SK-N-SH treated with all-trans-retinoic acid at 6 μM for 48 hours (cell line): ENCODE measurements around the gene PRRC2B.

Experiments used
- ATAC-seq: fragments of 200-7000 bp; cut with Tn5 transposase; 3 replicates; pipeline ENCODE4 v1.9.1; 2020; ENCODE audit warnings: mild to moderate bottlenecking, moderate library complexity
- ARNTL ChIP-seq: fragments of 450-650 bp; formaldehyde crosslinking; IDR thresholded peaks from 2 replicates; pipeline ENCODE4 v1.5.0; 2020; ENCODE audit warnings: low read depth, mild to moderate bottlenecking, moderate library complexity, borderline replicate concordance
- BACH2 ChIP-seq: fragments of 250-450 bp; sonication (Bioruptor Pico); IDR thresholded peaks from 2 replicates; pipeline ENCODE4 v1.9.0; 2021; ENCODE audit warnings: mild to moderate bottlenecking, borderline replicate concordance
- CREB5 ChIP-seq: fragments of 250-450 bp; sonication (Bioruptor Pico); IDR thresholded peaks from 2 replicates; pipeline ENCODE4 v1.5.1; 2020; ENCODE audit warnings: low read depth, mild to moderate bottlenecking, moderate library complexity
- CSDC2 ChIP-seq: fragments of 250-450 bp; sonication (Bioruptor Pico); IDR thresholded peaks from 2 replicates; pipeline ENCODE4 v1.5.0; 2020; ENCODE audit warnings: mild to moderate bottlenecking, moderate library complexity
- CSRNP3 ChIP-seq: fragments of 250-450 bp; sonication (Bioruptor Pico); IDR thresholded peaks from 2 replicates; pipeline ENCODE4 v1.5.1; 2021; ENCODE audit warnings: mild to moderate bottlenecking, moderate library complexity
- ESRRG ChIP-seq: fragments of 250-450 bp; sonication (Bioruptor Pico); IDR thresholded peaks from 2 replicates; pipeline ENCODE4 v1.6.1; 2021; ENCODE audit warnings: mild to moderate bottlenecking
- GLIS3 ChIP-seq: fragments of 250-450 bp; sonication (Bioruptor Pico); IDR thresholded peaks from 2 replicates; pipeline ENCODE4 v1.5.0; 2020; ENCODE audit warnings: mild to moderate bottlenecking, moderate library complexity
- ISL1 ChIP-seq: fragments of 250-450 bp; sonication (Bioruptor Pico); IDR thresholded peaks from 2 replicates; pipeline ENCODE4 v2.1.2; 2022; ENCODE audit warnings: mild to moderate bottlenecking, moderate library complexity
- OSR1 ChIP-seq: fragments of 250-450 bp; sonication (Bioruptor Pico); IDR thresholded peaks from 2 replicates; pipeline ENCODE4 v1.8.0; 2022; ENCODE audit warnings: moderate library complexity, mild to moderate bottlenecking, inconsistent platforms
- POU6F1 ChIP-seq: fragments of 250-450 bp; sonication (Bioruptor Pico); IDR thresholded peaks from 2 replicates; pipeline ENCODE4 v1.8.0; 2021; ENCODE audit warnings: low read depth, mild to moderate bottlenecking, moderate library complexity, borderline replicate concordance
- PPARA ChIP-seq: fragments of 250-450 bp; sonication (Bioruptor Pico); IDR thresholded peaks from 2 replicates; pipeline ENCODE4 v1.5.0; 2020; ENCODE audit warnings: mild to moderate bottlenecking, borderline replicate concordance
- RARB ChIP-seq: fragments of 250-450 bp; sonication (Bioruptor Pico); IDR thresholded peaks from 2 replicates; pipeline ENCODE4 v1.8.0; 2021; ENCODE audit warnings: mild to moderate bottlenecking, moderate library complexity
- TCF4 ChIP-seq: fragments of 250-450 bp; sonication (Bioruptor Pico); IDR thresholded peaks from 2 replicates; pipeline ENCODE4 v1.8.0; 2021; ENCODE audit warnings: mild to moderate bottlenecking, moderate library complexity, borderline replicate concordance
- TSHZ2 ChIP-seq: fragments of 250-450 bp; sonication (Bioruptor Pico); IDR thresholded peaks from 2 replicates; pipeline ENCODE4 v1.5.0; 2020; ENCODE audit warnings: mild to moderate bottlenecking, moderate library complexity
- ZC3H10 ChIP-seq: fragments of 250-450 bp; sonication (Bioruptor Pico); IDR thresholded peaks from 2 replicates; pipeline ENCODE4 v1.5.1; 2021; ENCODE audit warnings: mild to moderate bottlenecking, moderate library complexity
- ZFP3 ChIP-seq: fragments of 250-450 bp; sonication (Bioruptor Pico); IDR thresholded peaks from 2 replicates; pipeline ENCODE4 v1.5.0; 2020; ENCODE audit warnings: mild to moderate bottlenecking, moderate library complexity
- ZFP30 ChIP-seq: fragments of 450-650 bp; formaldehyde crosslinking; IDR thresholded peaks from 2 replicates; pipeline ENCODE4 v1.5.0; 2022; ENCODE audit warnings: mild to moderate bottlenecking, moderate library complexity
- ZNF565 ChIP-seq: fragments of 450-650 bp; formaldehyde crosslinking; conservative IDR thresholded peaks from 2 replicates; pipeline ENCODE4 v1.5.0; 2020; ENCODE audit warnings: low read depth, mild to moderate bottlenecking, moderate library complexity
- ZNF70 ChIP-seq: fragments of 450-650 bp; formaldehyde crosslinking; IDR thresholded peaks from 2 replicates; pipeline ENCODE4 v1.5.0; 2020; ENCODE audit warnings: mild to moderate bottlenecking, moderate library complexity
- ZNF8 ChIP-seq: fragments of 450-650 bp; formaldehyde crosslinking; IDR thresholded peaks from 2 replicates; pipeline ENCODE4 v1.5.0; 2020; ENCODE audit warnings: mild to moderate bottlenecking, moderate library complexity

Gene PRRC2B

DNA sequence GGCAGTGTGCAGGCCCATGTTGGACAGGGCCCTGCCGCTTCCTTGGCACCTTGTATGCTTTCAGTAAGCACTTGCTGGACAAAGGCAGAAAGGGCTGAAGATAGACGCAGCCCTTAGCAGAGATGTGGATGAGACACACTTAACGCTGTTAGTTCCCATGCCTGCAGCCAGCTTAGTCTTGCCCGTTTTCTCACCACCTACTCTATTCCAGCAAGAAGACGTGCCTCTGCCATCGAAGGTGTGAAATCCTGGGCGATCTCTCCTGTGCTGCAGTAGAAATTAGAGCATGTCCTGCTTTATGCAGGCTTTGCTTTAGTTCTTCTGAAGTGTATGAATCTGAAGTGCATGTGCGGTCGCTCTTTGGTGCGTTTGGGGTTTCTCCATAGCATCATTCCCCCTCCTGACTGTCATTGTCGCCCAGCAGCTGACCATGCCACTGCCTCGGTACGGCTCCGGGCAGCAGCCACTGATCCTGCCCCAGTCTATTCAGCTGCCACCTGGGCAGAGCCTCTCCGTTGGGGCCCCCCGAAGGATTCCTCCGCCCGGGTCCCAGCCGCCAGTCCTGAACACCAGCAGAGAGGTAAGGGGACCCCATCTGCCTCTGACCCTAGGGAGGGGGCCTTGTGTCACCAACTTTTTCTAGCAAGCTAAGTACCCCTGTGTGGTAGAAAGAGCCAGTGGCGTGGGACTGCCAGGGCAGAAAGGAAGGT lies 97.3 kb downstream of the PRRC2B start:
- TF ChIP-seq ARNTL (CRISPR knock-in tag), result no peak
- no peak for TF ChIP-seq ZC3H10
- TF ChIP-seq ISL1 (CRISPR knock-in tag), result no peak
- no peak for TF ChIP-seq ZNF70 (CRISPR knock-in tag)
- no peak for TF ChIP-seq ESRRG
- TF ChIP-seq ZNF565, result no peak
- TF ChIP-seq CSRNP3 (CRISPR knock-in tag), result no peak
- TF ChIP-seq TSHZ2 (CRISPR knock-in tag), result no peak
- no peak for TF ChIP-seq TCF4 (CRISPR knock-in tag)
- no peak for TF ChIP-seq GLIS3 (CRISPR knock-in tag)
- ATAC-seq, result no peak

- ATAC-seq, result no peak
- TF ChIP-seq ZFP30 (CRISPR knock-in tag) (no peak), PPARA (CRISPR knock-in tag) (no peak), BACH2 (CRISPR knock-in tag) (no peak), TSHZ2 (CRISPR knock-in tag) (no peak), RARB (CRISPR knock-in tag) (no peak), ZFP3 (CRISPR knock-in tag) (no peak), CSRNP3 (CRISPR knock-in tag) (no peak), CSDC2 (CRISPR knock-in tag) (no peak), ZNF8 (no peak), ZC3H10 (no peak), CREB5 (CRISPR knock-in tag) (no peak), ARNTL (CRISPR knock-in tag) (no peak)
These were observed 98.2 kb downstream of the PRRC2B start for GRCh38 chr9:131492070-131492469.

GRCh38 chr9:131494296-131494870 lies 100.5 kb downstream of the PRRC2B start:
- ATAC-seq, result no peak
- TF ChIP-seq TSHZ2 (CRISPR knock-in tag), result no peak
- no peak for TF ChIP-seq TCF4 (CRISPR knock-in tag)
- TF ChIP-seq POU6F1 (CRISPR knock-in tag), result no peak
- no peak for TF ChIP-seq ZFP30 (CRISPR knock-in tag)
- no peak for TF ChIP-seq OSR1 (CRISPR knock-in tag)
- TF ChIP-seq ARNTL (CRISPR knock-in tag), result no peak
